Measurements from ENCODE around the gene VPS35L. TPM values are rescaled to one million over a fixed set of nuclear protein-coding genes. Genes with fewer than 3 reads are reported as not detected.

VPS35L gene
- polyA plus RNA-seq, 1 experiment = 67.1 TPM

DNA sequence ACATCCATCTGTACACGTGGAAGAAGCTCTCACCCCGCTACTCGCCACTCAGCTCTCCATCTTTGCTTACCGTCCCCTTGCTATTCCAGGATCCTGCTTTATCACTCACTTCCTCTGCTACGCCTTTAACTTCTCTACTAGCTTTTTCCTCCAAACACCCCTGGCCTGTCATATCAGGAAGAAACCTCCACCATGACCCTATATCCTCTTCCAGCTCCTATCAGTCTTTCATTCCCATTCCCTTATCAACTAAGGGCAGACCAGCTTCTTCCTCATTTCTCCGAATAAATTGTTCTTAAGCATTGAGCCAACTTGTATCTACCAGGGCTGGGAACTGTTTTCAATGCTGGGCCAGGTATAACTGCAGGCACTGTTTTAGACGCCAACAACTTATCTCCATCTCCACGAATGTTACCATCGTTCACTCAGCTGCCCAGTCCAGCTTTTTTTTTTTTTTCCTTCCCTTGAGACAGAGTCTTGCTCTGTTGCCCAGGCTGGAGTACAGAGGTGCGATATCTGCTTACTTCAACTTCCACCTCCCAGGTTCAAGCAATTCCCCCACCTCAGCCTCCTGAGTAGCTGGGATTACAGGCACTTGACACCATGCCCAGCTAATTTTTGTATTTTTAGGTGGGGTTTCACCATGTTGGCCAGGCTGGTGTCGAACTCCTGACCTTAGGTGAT lies 166.9 kb downstream of the VPS35L start:
- H3K9me3 ChIP-seq (ENCODE audit: control insufficient read depth, insufficient read depth, low read length) = no peaks in the 10 kb centered on the region
- TF ChIP-seq, protein P1, sequence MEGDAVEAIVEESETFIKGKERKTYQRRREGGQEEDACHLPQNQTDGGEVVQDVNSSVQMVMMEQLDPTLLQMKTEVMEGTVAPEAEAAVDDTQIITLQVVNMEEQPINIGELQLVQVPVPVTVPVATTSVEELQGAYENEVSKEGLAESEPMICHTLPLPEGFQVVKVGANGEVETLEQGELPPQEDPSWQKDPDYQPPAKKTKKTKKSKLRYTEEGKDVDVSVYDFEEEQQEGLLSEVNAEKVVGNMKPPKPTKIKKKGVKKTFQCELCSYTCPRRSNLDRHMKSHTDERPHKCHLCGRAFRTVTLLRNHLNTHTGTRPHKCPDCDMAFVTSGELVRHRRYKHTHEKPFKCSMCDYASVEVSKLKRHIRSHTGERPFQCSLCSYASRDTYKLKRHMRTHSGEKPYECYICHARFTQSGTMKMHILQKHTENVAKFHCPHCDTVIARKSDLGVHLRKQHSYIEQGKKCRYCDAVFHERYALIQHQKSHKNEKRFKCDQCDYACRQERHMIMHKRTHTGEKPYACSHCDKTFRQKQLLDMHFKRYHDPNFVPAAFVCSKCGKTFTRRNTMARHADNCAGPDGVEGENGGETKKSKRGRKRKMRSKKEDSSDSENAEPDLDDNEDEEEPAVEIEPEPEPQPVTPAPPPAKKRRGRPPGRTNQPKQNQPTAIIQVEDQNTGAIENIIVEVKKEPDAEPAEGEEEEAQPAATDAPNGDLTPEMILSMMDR (IDR thresholded peaks at IDR 0.05; ENCODE audit: low read depth, low read length) = no peak
- H3K27ac ChIP-seq (ENCODE audit: low read depth, low read length) = no peak overlapping the region
- H3K4me3 ChIP-seq (ENCODE audit: low read depth, low read length) = no peak overlapping the region
- ChIA-PET CTCF (interaction anchor here (1.2 kb wide), 2 partner anchors 121 to 164 kb away, joined by 5 read pairs; no protein-coding TSS in a partner anchor), POLR2A (interaction anchor here (0.6 kb wide), 2 partner anchors 19 to 116 kb away, joined by 3 read pairs; no protein-coding TSS in a partner anchor)
- no peaks in the 10 kb centered on the region for H3K27me3 ChIP-seq (ENCODE audit: control insufficient read depth, insufficient read depth, low read length)
- no peak for DNase-seq (ENCODE audit: low read depth, low spot score)

DNA sequence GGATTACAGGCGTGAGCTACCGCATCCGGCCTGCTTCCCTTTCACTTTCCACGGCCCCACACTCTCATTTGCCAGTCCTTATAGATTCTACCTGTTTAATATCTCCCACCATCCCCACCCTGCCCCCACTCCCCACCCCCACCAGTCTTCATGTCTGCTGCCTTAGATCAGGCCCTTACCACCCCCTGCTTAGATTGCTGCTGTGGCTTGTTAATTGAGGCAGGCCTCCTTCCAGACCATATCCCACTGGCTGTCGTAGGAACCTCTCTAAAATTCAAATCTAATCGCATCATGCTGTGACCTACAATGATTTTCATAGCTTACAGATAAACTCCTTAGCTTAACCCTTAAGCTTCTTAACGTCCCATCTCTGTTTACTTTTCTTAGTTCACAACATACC lies 167.5 kb downstream of the VPS35L start:
- Histone ChIP-seq H3K27me3 (ENCODE audit: control insufficient read depth, insufficient read depth, low read length) (no peaks in the 10 kb centered on the region), H3K27ac (ENCODE audit: low read depth, low read length) (no peak overlapping the region), H3K4me3 (ENCODE audit: low read depth, low read length) (no peak overlapping the region), H3K9me3 (ENCODE audit: control insufficient read depth, insufficient read depth, low read length) (no peaks in the 10 kb centered on the region)
- ChIA-PET CTCF (interaction anchor here (1.2 kb wide), 2 partner anchors 122 to 164 kb away, joined by 5 read pairs; no protein-coding TSS in a partner anchor), POLR2A (interaction anchor here (0.6 kb wide), 2 partner anchors 18 to 115 kb away, joined by 3 read pairs; no protein-coding TSS in a partner anchor)
- DNase-seq (ENCODE audit: low read depth, low spot score) = no peak
- TF ChIP-seq, protein P1 (IDR thresholded peaks at IDR 0.05; ENCODE audit: low read depth, low read length) = no peak

DNA sequence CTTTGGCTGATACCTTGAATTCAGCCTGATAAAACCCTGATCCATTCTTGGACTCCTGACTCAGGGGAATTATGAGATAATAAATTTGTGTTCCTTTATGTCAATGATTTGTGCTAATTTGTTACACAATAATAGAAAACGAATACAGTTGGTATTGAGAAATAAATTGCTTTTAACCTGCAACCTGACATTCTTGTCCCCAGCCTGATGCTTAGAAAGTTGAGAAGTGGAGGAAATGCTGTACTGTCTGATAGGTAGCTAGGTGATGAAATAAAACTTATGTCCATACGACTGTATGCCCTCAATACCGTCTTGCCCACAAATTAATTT lies 173.1 kb downstream of the VPS35L start:
- Histone ChIP-seq H3K27ac (ENCODE audit: low read depth, low read length) (no peak overlapping the region), H3K9me3 (ENCODE audit: control insufficient read depth, insufficient read depth, low read length) (no peaks in the 10 kb centered on the region), H3K27me3 (ENCODE audit: control insufficient read depth, insufficient read depth, low read length) (no peaks in the 10 kb centered on the region), H3K4me3 (ENCODE audit: low read depth, low read length) (no peak overlapping the region)
- TF ChIP-seq, protein P1 (IDR thresholded peaks at IDR 0.05; ENCODE audit: low read depth, low read length) = no peak
- ChIA-PET POLR2A (no interaction called here), CTCF (no interaction called here)
- DNase-seq (ENCODE audit: low read depth, low spot score) = no peak

DNA sequence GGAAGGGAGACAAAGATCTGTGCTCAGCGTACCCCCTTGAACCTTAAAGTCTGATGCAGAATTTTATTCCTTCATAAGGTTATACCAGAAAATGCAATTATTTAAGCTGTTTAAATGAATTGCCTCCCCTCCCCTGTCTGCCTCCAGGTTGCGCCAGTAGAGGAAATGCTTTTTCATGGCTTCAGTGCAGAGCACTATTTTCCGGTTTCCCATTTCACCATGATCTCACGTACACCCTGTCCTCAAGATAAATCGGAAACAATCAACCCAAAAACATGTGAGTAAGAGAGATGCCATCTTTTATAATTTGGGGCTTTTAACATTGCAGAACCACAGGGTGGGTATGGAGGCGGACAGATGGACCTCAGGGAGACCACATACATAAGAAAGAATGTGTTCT lies 178.0 kb downstream of the VPS35L start:
- no peak for DNase-seq (ENCODE audit: low read depth, low spot score)
- ChIA-PET CTCF (no interaction called here), POLR2A (no interaction called here)
- TF ChIP-seq, protein P1 (IDR thresholded peaks at IDR 0.05; ENCODE audit: low read depth, low read length) = no peak
- Histone ChIP-seq H3K27ac (ENCODE audit: low read depth, low read length) (no peak overlapping the region), H3K4me3 (ENCODE audit: low read depth, low read length) (no peak overlapping the region), H3K27me3 (ENCODE audit: control insufficient read depth, insufficient read depth, low read length) (no peaks in the 10 kb centered on the region), H3K9me3 (ENCODE audit: control insufficient read depth, insufficient read depth, low read length) (no peaks in the 10 kb centered on the region)

DNA sequence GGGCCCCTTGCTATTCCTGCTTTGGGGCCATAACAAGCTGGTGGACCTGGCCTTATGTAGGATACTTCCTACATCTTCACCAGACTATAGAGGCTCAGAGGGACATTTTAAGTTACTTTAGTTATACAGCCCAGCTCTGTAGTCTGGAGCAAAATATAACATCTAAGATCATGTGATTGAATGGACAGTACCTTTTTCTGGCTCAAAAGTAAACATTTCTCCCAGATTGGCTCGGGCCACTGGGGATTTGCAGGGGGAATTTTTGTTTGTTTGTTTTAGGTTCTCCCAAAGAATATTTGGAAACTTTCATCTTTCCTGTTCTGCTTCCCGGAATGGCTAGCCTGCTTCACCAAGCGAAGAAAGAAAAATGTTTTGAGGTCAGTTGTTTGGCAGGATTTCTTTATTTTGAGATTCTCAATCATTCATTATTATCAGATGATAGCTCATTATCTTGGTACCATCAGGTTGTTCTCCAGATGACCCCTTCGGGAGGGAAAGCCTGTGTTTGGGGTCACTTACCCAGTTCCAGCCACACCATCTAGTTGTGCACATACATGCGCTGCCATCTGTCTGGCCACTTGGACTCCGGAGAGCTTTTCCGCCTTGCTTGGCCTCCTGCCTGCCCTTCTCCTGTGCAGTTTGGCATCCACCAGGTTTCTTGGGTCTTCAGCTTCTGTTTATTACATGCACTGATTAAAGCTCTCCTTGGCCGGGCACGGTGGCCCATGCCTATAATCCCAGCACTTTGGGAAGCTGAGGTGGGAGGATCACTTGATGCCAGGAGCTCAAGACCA lies 179.8 kb downstream of the VPS35L start:
- no peak overlapping the region for H3K4me3 ChIP-seq (ENCODE audit: low read depth, low read length)
- H3K27ac ChIP-seq (ENCODE audit: low read depth, low read length) = no peak overlapping the region
- POLR2A ChIA-PET = no interaction called here
- CTCF ChIA-PET = interaction anchor here (0.6 kb wide), 1 partner anchor 10 kb away, joined by 4 read pairs; no protein-coding TSS in a partner anchor
- no peak for DNase-seq (ENCODE audit: low read depth, low spot score)
- H3K27me3 ChIP-seq (ENCODE audit: control insufficient read depth, insufficient read depth, low read length) = no peaks in the 10 kb centered on the region
- TF ChIP-seq, protein P1 (IDR thresholded peaks at IDR 0.05; ENCODE audit: low read depth, low read length) = no peak
- no peaks in the 10 kb centered on the region for H3K9me3 ChIP-seq (ENCODE audit: control insufficient read depth, insufficient read depth, low read length)

All from AG04450 (cell line).